SK-N-SH (cell line): ENCODE results near the gene GNPTAB. TPM values are rescaled to one million over a fixed set of nuclear protein-coding genes. Genes with fewer than 3 reads are reported as not detected.

Source experiments
- CTCF ChIA-PET: fragments of 300-600, 350-600 bp; formaldehyde crosslinking; extraction: SDS; loops from one replicate; lab custom pipeline; 2021; lab: Yijun Ruan, JAX
- POLR2A ChIA-PET: fragments of 350-600 bp; sonication (Branson Sonifier 250); formaldehyde crosslinking; extraction: SDS; loops from one replicate; lab custom pipeline; 2020; ENCODE audit warnings: antibody characterized with exemption, inconsistent platforms; lab: Yijun Ruan, JAX
- DNase-seq: peaks from one replicate; pipeline ENCODE4 v3.0.0; 2012
- H2AFZ ChIP-seq: fragments of 200-600 bp; sonication (generic); 2 replicates; pipeline ENCODE4 v1.8.1; 2016; ENCODE audit warnings: antibody characterized with exemption, mild to moderate bottlenecking, low read depth
- H3F3A ChIP-seq: fragments of 200-600 bp; sonication (generic); replicated peaks from 2 replicates; pipeline ENCODE3; 2016; ENCODE audit warnings: antibody characterized with exemption, mild to moderate bottlenecking; ENCODE audit not compliant: insufficient read depth
- H3K27ac ChIP-seq, 2 experiments: fragments of 200-500 bp in 1 of 2; fragments of 200-600 bp in 1 of 2; sonication (Bioruptor generic) in 1 of 2; sonication (generic), shearing (Covaris generic) in 1 of 2; 2 replicates each; pipeline versions ENCODE4 v1.5.1 to v1.6.1; 2014 to 2016; ENCODE audit warnings: low read depth in 2 of 2, inconsistent platforms in 1 of 2, low read length in 1 of 2, mild to moderate bottlenecking in 1 of 2, mixed read lengths in 1 of 2
- H3K27me3 ChIP-seq: fragments of 200-600 bp; sonication (generic), shearing (Covaris generic); 2 replicates; pipeline ENCODE4 v1.6.1; 2016; ENCODE audit warnings: mixed run types; ENCODE audit not compliant: insufficient read depth
- H3K36me3 ChIP-seq, 2 experiments: fragments of 200-500 bp in 1 of 2; fragments of 200-600 bp in 1 of 2; sonication (Bioruptor generic) in 1 of 2; sonication (generic) in 1 of 2; replicated peaks in 1 of 2; 2 replicates each; pipeline versions ENCODE3 to v1.5.1; 2014 to 2016; ENCODE audit warnings: low read length in 1 of 2, mild to moderate bottlenecking in 1 of 2; ENCODE audit not compliant: insufficient read depth in 2 of 2, control insufficient read depth in 1 of 2
- H3K4me1 ChIP-seq, 2 experiments: fragments of 200-500 bp in 1 of 2; fragments of 200-600 bp in 1 of 2; sonication (Bioruptor generic) in 1 of 2; sonication (generic), shearing (Covaris generic) in 1 of 2; 2 replicates each; pipeline versions ENCODE4 v1.5.1 to v1.6.1; 2014 to 2016; ENCODE audit warnings: low read depth in 1 of 2, low read length in 1 of 2, mixed run types in 1 of 2; ENCODE audit not compliant: insufficient read depth in 2 of 2, control insufficient read depth in 1 of 2
- H3K4me2 ChIP-seq: fragments of 200-600 bp; sonication (generic), shearing (Covaris generic); 2 replicates; pipeline ENCODE4 v1.6.1; 2017; ENCODE audit warnings: mixed run types
- H3K4me3 ChIP-seq, 2 experiments: fragments of 200-500 bp in 1 of 2; fragments of 200-600 bp in 1 of 2; sonication (Bioruptor generic) in 1 of 2; sonication (generic), shearing (Covaris generic) in 1 of 2; 2 replicates each; pipeline versions ENCODE4 v1.5.1 to v1.8.1; 2014 to 2016; ENCODE audit warnings: low read depth in 2 of 2, inconsistent platforms in 1 of 2, low read length in 1 of 2, mild to moderate bottlenecking in 1 of 2, mixed read lengths in 1 of 2, moderate library complexity in 1 of 2
- H3K79me2 ChIP-seq: fragments of 200-600 bp; sonication (generic); 2 replicates; pipeline ENCODE4 v1.8.1; 2017; ENCODE audit warnings: mild to moderate bottlenecking; ENCODE audit not compliant: insufficient read depth
- H3K9ac ChIP-seq: fragments of 200-600 bp; sonication (generic); 2 replicates; pipeline ENCODE4 v1.6.1; 2017; ENCODE audit warnings: mixed run types
- H3K9me2 ChIP-seq: fragments of 200-600 bp; sonication (generic); 2 replicates; pipeline ENCODE4 v1.6.1; 2017; ENCODE audit warnings: mixed run types
- H3K9me3 ChIP-seq: fragments of 200-600 bp; sonication (generic); 2 replicates; pipeline ENCODE4 v1.6.1; 2017; ENCODE audit warnings: mixed run types, mild to moderate bottlenecking, moderate library complexity
- H4K20me1 ChIP-seq: fragments of 200-600 bp; sonication (generic); 2 replicates; pipeline ENCODE4 v1.6.1; 2017; ENCODE audit warnings: mild to moderate bottlenecking, mixed run types; ENCODE audit not compliant: insufficient read depth
- ELF1 ChIP-seq: IDR thresholded peaks from 2 replicates; pipeline ENCODE4 v1.4.0; 2012
- EP300 ChIP-seq, 2 experiments: IDR thresholded peaks; 2 replicates each; pipeline versions ENCODE4 v1.4.0 to v1.6.1; 2012; ENCODE audit warnings: borderline replicate concordance in 1 of 2, low read depth in 1 of 2, low read length in 1 of 2
- EZH2phosphoT487 ChIP-seq: fragments of 200-600 bp; sonication (generic); IDR thresholded peaks from 2 replicates; pipeline ENCODE4 v1.6.1; 2017; ENCODE audit warnings: low read depth, mixed run types, mild to moderate bottlenecking, antibody characterized with exemption, moderate library complexity, borderline replicate concordance
- FOXJ3 ChIP-seq: sonication (generic); formaldehyde crosslinking; IDR thresholded peaks from 2 replicates; pipeline ENCODE4 v1.5.1; 2020; ENCODE audit warnings: mild to moderate bottlenecking, missing genetic modification reagents
- FOXM1 ChIP-seq: IDR thresholded peaks from 2 replicates; pipeline ENCODE4 v1.4.0; 2012; ENCODE audit warnings: low read depth, mild to moderate bottlenecking
- IRF3 ChIP-seq: fragments of 150-350 bp; IDR thresholded peaks from 2 replicates; pipeline ENCODE4 v1.6.1; 2016; ENCODE audit warnings: mild to moderate bottlenecking, low read depth, low read length
- MAX ChIP-seq: IDR thresholded peaks from 2 replicates; pipeline ENCODE4 v1.4.0; 2012; ENCODE audit warnings: low read depth
- MEF2A ChIP-seq: IDR thresholded peaks from 2 replicates; pipeline ENCODE4 v1.4.0; 2012; ENCODE audit warnings: low read depth, borderline replicate concordance
- MXI1 ChIP-seq: IDR thresholded peaks from 2 replicates; pipeline ENCODE4 v1.6.1; 2012; ENCODE audit warnings: mild to moderate bottlenecking, low read depth, low read length, improper control_type of control experiment
- NFIC ChIP-seq: IDR thresholded peaks from 2 replicates; pipeline ENCODE4 v1.4.0; 2012; ENCODE audit warnings: borderline replicate concordance
- NRF1 ChIP-seq: IDR thresholded peaks from 2 replicates; pipeline ENCODE4 v1.6.1; 2012; ENCODE audit warnings: low read depth, mild to moderate bottlenecking, low read length
- POLR2AphosphoS5 ChIP-seq: IDR thresholded peaks from 2 replicates; pipeline ENCODE4 v1.6.1; 2012; ENCODE audit warnings: low read depth, low read length
- REST ChIP-seq: IDR thresholded peaks from 2 replicates; pipeline ENCODE4 v1.6.1; 2012; ENCODE audit warnings: mild to moderate bottlenecking, low read depth, low read length, moderate library complexity
- YY1 ChIP-seq: IDR thresholded peaks from 2 replicates; pipeline ENCODE4 v1.4.0; 2012; ENCODE audit warnings: low read depth, mild to moderate bottlenecking
- ZBTB33 ChIP-seq: IDR thresholded peaks from 2 replicates; pipeline ENCODE4 v1.4.0; 2012; ENCODE audit warnings: low read depth, borderline replicate concordance
- whole genome bisulfite sequencing: methylation state at CpG from one replicate; pipeline ENCODE4 v1.1.6; 2017; ENCODE audit warnings: low lambda C conversion rate; 5-methylcytosine and 5-hydroxymethylcytosine counted together
- polyA plus RNA-seq, 3 experiments: library from polyadenylated mRNA; depleted of rRNA; stranded (reverse); fragments of >200 nt; gene quantifications; 2 replicates each; pipeline ENCODE4 v1.2.3, GENCODE V29; 2012

Gene GNPTAB
- polyA plus RNA-seq, 1 of the 3 experiments (the other 2 are of a cell fraction) = 18.8 TPM

- Histone ChIP-seq H3K79me2 (no peaks in the 10 kb centered on the region), H3K27ac (no peak overlapping the region), H3K36me3 (peaks cover 6% of the 10 kb centered on the region in 2 experiments), H3K4me3 (no peak overlapping the region), H3K4me1 (no peaks in the 10 kb centered on the region), H2AFZ (no peak overlapping the region), H3K9ac (no peak overlapping the region), H3K9me3 (no peaks in the 10 kb centered on the region), H4K20me1 (no peaks in the 10 kb centered on the region), H3K27me3 (no peaks in the 10 kb centered on the region), H3K4me2 (no peak overlapping the region), H3K9me2 (no peaks in the 10 kb centered on the region), H3F3A (peaks cover 8% of the 10 kb centered on the region)
- 75% methylated on average over 3 of the region's 3 CpGs for WGBS
- DNase-seq = no peak
- CTCF ChIA-PET = interaction anchor here (1.0 to 6.7 kb wide), 3 partner anchors 52 to 139 kb away, joined by 3 to 44 read pairs (median 7); partner anchors contain the start of gene GNPTAB
- POLR2A ChIA-PET = no interaction called here
- TF ChIP-seq EP300 (IDR thresholded peaks at IDR 0.05; ENCODE audit: borderline replicate concordance in 1 of 2, low read depth in 1 of 2, low read length in 1 of 2) = no peak
- TF ChIP-seq IRF3 = no peak
- TF ChIP-seq NRF1 = no peak
- no peak for TF ChIP-seq MEF2A
- TF ChIP-seq FOXJ3 = no peak
- no peak for TF ChIP-seq POLR2AphosphoS5
- TF ChIP-seq YY1 = no peak
- no peak for TF ChIP-seq MAX
- TF ChIP-seq REST = no peak
- no peak for TF ChIP-seq FOXM1
- TF ChIP-seq, all 33 proteins: peak for 0
Observed at GRCh38 chr12:101779200-101779599, 51.6 kb downstream of the GNPTAB start.

- Histone ChIP-seq H3K27me3 (no peaks in the 10 kb centered on the region), H3K4me3 (no peak overlapping the region), H3K4me2 (no peak overlapping the region), H3K9me3 (no peaks in the 10 kb centered on the region), H3K79me2 (no peaks in the 10 kb centered on the region), H2AFZ (no peak overlapping the region), H3K9me2 (no peaks in the 10 kb centered on the region), H3K36me3 (peaks cover 2 to 6% of the 10 kb centered on the region in 2 experiments), H3K9ac (no peak overlapping the region), H4K20me1 (no peaks in the 10 kb centered on the region), H3K27ac (no peak overlapping the region), H3F3A (peaks cover 8% of the 10 kb centered on the region), H3K4me1 (no peaks in the 10 kb centered on the region)
- POLR2A ChIA-PET = no interaction called here
- 78% methylated on average over 4 of the region's 4 CpGs for WGBS
- CTCF ChIA-PET = interaction anchor here (3.1 to 6.7 kb wide), 2 partner anchors 53 to 61 kb away, joined by 16 to 44 read pairs; partner anchors contain the start of gene GNPTAB
- no peak for DNase-seq
- no peak for TF ChIP-seq FOXJ3
- no peak for TF ChIP-seq REST
- no peak for TF ChIP-seq ZBTB33
- TF ChIP-seq ELF1 = no peak
- no peak for TF ChIP-seq NRF1
- TF ChIP-seq NFIC = no peak
- TF ChIP-seq EZH2phosphoT487 = no peak
- no peak for TF ChIP-seq IRF3
- TF ChIP-seq MXI1 = no peak
Observed at GRCh38 chr12:101777978-101778377, 52.8 kb downstream of the GNPTAB start.
